ENCODE results near the gene SPINDOC. TPM values are rescaled to one million over a fixed set of nuclear protein-coding genes. Genes with fewer than 3 reads are reported as not detected.
"Not testable (repeated sequence)": the region's sequence is repeated elsewhere in the genome, so short reads cannot be mapped to it uniquely, and the experiment has no call there.

SPINDOC gene
- total RNA-seq, 1 donor from 2014 or later, result 77.8 TPM

DNA sequence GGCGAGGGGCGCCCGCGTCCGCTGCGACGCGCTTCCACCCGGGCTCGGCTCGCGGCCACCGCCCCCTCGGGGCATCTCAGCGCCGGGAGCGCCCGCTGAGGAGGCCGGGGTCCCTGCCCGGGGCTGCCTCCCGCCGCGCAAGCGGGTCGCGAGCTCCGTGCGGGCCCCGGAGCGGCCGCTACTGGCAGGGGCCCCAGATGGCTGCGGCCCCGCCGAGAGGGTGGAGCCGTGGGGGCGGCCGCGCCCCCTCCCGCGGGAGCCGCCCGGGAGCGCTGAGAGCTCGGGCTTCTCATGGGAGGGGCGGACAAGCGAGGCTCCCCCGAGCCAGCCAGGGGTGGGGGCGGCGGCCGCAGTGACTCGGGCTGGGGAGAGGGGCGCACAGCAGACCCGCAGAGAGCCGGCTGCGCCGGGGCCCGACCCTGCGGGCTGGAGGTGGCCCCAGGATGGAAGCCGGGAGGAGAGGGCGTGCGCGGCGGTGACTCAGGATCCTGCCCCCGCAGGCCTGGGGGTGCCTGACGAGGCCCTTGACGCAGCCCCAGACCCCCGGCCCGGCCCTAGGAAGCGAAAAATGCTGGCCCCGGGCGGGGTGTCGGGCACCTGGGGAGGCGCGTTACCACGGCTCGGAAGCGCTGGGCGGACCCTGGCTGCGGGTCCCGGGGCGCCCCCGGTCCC is 44.1 kb upstream of the SPINDOC start:
- Mint-ChIP-seq H3K4me1 (ENCODE audit: low read depth) (peaks cover 23% of the 10 kb centered on the region), H3K27ac (no peak overlapping the region), H3K36me3 (ENCODE audit: insufficient read depth) (peaks cover 5% of the 10 kb centered on the region), H3K4me3 (ENCODE audit: low read depth) (peak overlapping the region; percentile 42), H3K27me3 (peaks cover 21% of the 10 kb centered on the region), H3K9me3 (ENCODE audit: low read depth) (no peaks in the 10 kb centered on the region)
- no peak for DNase-seq (ENCODE audit: low spot score, unreplicated experiment)
- TF ChIP-seq, protein P1, sequence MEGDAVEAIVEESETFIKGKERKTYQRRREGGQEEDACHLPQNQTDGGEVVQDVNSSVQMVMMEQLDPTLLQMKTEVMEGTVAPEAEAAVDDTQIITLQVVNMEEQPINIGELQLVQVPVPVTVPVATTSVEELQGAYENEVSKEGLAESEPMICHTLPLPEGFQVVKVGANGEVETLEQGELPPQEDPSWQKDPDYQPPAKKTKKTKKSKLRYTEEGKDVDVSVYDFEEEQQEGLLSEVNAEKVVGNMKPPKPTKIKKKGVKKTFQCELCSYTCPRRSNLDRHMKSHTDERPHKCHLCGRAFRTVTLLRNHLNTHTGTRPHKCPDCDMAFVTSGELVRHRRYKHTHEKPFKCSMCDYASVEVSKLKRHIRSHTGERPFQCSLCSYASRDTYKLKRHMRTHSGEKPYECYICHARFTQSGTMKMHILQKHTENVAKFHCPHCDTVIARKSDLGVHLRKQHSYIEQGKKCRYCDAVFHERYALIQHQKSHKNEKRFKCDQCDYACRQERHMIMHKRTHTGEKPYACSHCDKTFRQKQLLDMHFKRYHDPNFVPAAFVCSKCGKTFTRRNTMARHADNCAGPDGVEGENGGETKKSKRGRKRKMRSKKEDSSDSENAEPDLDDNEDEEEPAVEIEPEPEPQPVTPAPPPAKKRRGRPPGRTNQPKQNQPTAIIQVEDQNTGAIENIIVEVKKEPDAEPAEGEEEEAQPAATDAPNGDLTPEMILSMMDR (IDR thresholded peaks at IDR 0.05; ENCODE audit: unreplicated experiment), result no peak

- H3K27ac Mint-ChIP-seq, result peak overlapping the region; percentile 76
- peak overlapping the region; percentile 82 for H3K4me3 Mint-ChIP-seq (ENCODE audit: low read depth)
- peaks cover 21% of the 10 kb centered on the region for H3K27me3 Mint-ChIP-seq
- H3K36me3 Mint-ChIP-seq (ENCODE audit: insufficient read depth), result peaks cover 5% of the 10 kb centered on the region
- H3K4me1 Mint-ChIP-seq (ENCODE audit: low read depth), result peaks cover 23% of the 10 kb centered on the region
- TF ChIP-seq, protein P1 (IDR thresholded peaks at IDR 0.05; ENCODE audit: unreplicated experiment), result no peak
- H3K9me3 Mint-ChIP-seq (ENCODE audit: low read depth), result no peaks in the 10 kb centered on the region
- DNase-seq (ENCODE audit: low spot score, unreplicated experiment), result no peak
These were observed 43.4 kb upstream of the SPINDOC start for GRCh38 chr11:63769714-63770455.

DNA sequence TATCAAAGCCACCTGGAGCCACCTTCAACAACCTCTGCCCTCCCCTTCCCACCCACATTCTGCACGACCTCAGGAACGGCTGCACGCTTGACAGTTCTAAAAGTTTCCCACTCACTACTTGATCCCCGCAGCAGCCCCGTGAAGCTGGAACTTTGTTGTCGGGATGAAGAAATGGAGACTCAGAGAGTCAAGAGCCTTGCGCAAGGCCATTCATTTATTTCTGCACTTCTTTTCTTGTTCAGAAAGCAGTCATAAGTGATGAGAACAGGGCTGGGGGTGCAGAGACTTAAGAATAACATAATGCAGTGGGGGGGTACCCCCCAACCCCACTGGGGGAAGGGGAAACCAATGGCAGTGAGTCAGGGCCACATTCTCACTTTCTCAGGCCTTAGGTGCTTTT is 42.5 kb upstream of the SPINDOC start:
- TF ChIP-seq, protein P1 (IDR thresholded peaks at IDR 0.05; ENCODE audit: unreplicated experiment), result no peak
- H3K27me3 Mint-ChIP-seq, result peaks cover 21% of the 10 kb centered on the region
- no peak overlapping the region for H3K27ac Mint-ChIP-seq
- H3K4me3 Mint-ChIP-seq (ENCODE audit: low read depth), result peak overlapping the region; percentile 55
- H3K9me3 Mint-ChIP-seq (ENCODE audit: low read depth), result no peaks in the 10 kb centered on the region
- peaks cover 3% of the 10 kb centered on the region for H3K36me3 Mint-ChIP-seq (ENCODE audit: insufficient read depth)
- peaks cover 19% of the 10 kb centered on the region for H3K4me1 Mint-ChIP-seq (ENCODE audit: low read depth)
- DNase-seq (ENCODE audit: low spot score, unreplicated experiment), result no peak

DNA sequence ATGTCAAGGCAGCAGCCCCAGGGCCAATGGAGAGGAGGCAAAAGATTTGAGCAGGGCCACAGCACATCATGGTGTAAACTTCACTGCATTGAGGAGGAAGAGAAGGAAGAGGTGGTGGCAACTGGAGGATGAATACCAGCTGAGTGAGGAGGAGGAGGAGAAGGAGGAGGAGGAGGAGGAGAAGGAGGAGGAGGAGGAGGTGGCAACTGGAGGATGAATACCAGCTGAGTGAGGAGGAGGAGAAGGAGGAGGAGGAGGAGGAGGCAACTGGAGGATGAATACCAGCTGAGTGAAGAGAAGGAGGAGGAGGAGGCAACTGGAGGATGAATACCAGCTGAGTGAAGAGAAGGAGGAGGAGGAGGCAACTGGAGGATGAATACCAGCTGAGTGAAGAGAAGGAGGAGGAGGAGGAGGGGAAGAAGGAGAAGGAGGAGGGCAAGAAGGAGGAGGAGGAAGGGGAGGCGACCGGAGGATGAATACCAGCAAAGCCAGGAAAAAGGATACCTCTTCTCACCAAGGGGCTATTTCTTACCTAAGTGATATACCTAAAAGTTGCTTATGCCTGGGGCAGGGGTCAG is 41.4 kb upstream of the SPINDOC start:
- peaks cover 12% of the 10 kb centered on the region for H3K4me1 Mint-ChIP-seq (ENCODE audit: low read depth)
- H3K27ac Mint-ChIP-seq; H3K4me3 Mint-ChIP-seq (ENCODE audit: low read depth); H3K9me3 Mint-ChIP-seq (ENCODE audit: low read depth); DNase-seq (ENCODE audit: low spot score, unreplicated experiment); H3K36me3 Mint-ChIP-seq (ENCODE audit: insufficient read depth): not testable (repeated sequence)
- H3K27me3 Mint-ChIP-seq, result peaks cover 18% of the 10 kb centered on the region

GRCh38 chr11:63775191-63775590 is 38.1 kb upstream of the SPINDOC start:
- TF ChIP-seq, protein P1 (IDR thresholded peaks at IDR 0.05; ENCODE audit: unreplicated experiment), result no peak
- no peak for DNase-seq (ENCODE audit: low spot score, unreplicated experiment)
- peaks cover 2% of the 10 kb centered on the region for H3K4me1 Mint-ChIP-seq (ENCODE audit: low read depth)
- H3K4me3 Mint-ChIP-seq (ENCODE audit: low read depth), result no peak overlapping the region
- no peaks in the 10 kb centered on the region for H3K36me3 Mint-ChIP-seq (ENCODE audit: insufficient read depth)
- H3K27me3 Mint-ChIP-seq, result peaks cover 20% of the 10 kb centered on the region
- H3K9me3 Mint-ChIP-seq (ENCODE audit: low read depth), result no peaks in the 10 kb centered on the region
- no peak overlapping the region for H3K27ac Mint-ChIP-seq

All from progenitor cell of endocrine pancreas (in vitro differentiated cells).